Brain microvascular endothelial cell (primary cell): ENCODE results near the gene GKAP1.
A peak's percentile ranks its signal among the peaks of the same experiment; 100 is the strongest.
"Not testable (repeated sequence)": the region's sequence is repeated elsewhere in the genome, so short reads cannot be mapped to it uniquely, and the experiment has no call there.

ENCODE experiments used
- DNase-seq: peaks from one replicate; pipeline ENCODE4 v3.0.0-alpha.2; 2020
- H3K27ac ChIP-seq: fragments of 250-450 bp; sonication (Bioruptor Pico); 2 replicates; pipeline ENCODE4 v1.5.1; 2020; ENCODE audit warnings: mild to moderate bottlenecking, moderate library complexity
- H3K27me3 ChIP-seq: fragments of 250-450 bp; sonication (Bioruptor Pico); replicated peaks from 2 replicates; pipeline ENCODE4 v1.5.1; 2020; ENCODE audit warnings: mild to moderate bottlenecking
- H3K36me3 ChIP-seq: fragments of 250-450 bp; sonication (Bioruptor Pico); replicated peaks from 2 replicates; pipeline ENCODE4 v1.5.1; 2020; ENCODE audit warnings: mild to moderate bottlenecking
- H3K4me3 ChIP-seq: 2 replicates; pipeline ENCODE4 v1.5.1; 2011; ENCODE audit warnings: low read depth, mild to moderate bottlenecking, control low read depth, low read length, moderate library complexity
- in situ Hi-C: cut with HindIII; loops from 2 replicates; pipeline ENCODE4 v1.10.0; 2017; ENCODE audit warnings: low sequenced_read_pairs, low pct_ligation_motif_present
- TF ChIP-seq, protein P1 (sequence below): IDR thresholded peaks from 2 replicates; pipeline ENCODE4 v1.5.1; 2011; ENCODE audit warnings: low read depth, mild to moderate bottlenecking, moderate library complexity, low read length, control low read depth, inconsistent platforms; ENCODE audit errors: missing control alignments

The GKAP1 gene

DNA sequence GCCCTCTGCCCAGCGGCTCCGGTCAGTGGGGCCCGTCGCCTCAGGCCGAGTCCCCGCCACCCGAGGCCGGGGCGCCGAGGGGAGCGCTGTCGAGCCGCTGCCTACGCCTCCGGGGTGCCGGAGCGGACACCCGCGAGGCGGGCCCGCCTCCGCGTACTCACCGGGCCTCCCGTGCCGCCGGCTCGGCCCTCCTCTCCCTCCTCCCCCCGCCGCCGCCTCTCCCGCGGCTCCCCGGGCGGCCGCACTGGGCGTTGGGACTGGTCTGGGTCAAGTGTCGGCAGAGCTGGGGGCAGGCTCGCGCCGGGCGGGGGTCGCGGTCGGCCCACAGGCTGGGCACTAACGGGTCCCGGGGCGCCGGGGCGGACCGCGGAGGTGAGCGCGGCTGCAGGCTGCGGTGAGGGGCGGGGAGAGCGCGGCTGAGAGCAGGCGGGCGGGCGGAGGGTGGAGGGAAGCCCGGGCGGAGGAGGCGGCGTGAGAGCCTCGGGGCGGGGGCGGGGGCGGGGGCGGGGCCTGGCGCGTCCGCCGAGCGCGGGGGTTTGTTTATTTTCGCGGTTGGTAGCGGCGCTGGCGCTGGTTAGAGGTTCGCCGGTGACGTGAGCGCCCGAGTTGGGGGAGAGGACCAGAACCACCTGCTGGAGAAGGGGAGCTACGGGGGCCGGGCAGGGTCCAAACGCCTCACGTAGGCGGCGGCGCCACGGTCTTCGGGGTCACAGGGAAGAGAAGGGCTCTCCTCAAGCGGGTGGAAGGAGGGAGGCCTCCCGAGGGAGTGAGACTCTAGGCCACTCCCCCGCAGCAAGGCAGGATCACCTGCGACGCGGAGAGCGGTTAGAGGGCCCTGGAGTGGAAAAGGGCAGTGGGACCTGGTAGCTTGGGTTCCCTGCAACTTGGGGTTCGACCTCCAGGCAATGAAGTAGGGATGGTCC is at the start of gene GKAP1:
Gene GKAP1, minus strand, starts transcription at position 414 of the 923 bp plus-strand sequence. CDS start 11,252 bp downstream, outside the sequence.
- peak within 1 kb of the TSS; percentile 48 for H3K4me3 ChIP-seq
- in situ Hi-C loops, H3K36me3 ChIP-seq, H3K27me3 ChIP-seq, H3K27ac ChIP-seq: not testable (repeated sequence)
- peak; percentile 19 for DNase-seq
- TF ChIP-seq, protein P1, sequence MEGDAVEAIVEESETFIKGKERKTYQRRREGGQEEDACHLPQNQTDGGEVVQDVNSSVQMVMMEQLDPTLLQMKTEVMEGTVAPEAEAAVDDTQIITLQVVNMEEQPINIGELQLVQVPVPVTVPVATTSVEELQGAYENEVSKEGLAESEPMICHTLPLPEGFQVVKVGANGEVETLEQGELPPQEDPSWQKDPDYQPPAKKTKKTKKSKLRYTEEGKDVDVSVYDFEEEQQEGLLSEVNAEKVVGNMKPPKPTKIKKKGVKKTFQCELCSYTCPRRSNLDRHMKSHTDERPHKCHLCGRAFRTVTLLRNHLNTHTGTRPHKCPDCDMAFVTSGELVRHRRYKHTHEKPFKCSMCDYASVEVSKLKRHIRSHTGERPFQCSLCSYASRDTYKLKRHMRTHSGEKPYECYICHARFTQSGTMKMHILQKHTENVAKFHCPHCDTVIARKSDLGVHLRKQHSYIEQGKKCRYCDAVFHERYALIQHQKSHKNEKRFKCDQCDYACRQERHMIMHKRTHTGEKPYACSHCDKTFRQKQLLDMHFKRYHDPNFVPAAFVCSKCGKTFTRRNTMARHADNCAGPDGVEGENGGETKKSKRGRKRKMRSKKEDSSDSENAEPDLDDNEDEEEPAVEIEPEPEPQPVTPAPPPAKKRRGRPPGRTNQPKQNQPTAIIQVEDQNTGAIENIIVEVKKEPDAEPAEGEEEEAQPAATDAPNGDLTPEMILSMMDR = peak; percentile 16

DNA sequence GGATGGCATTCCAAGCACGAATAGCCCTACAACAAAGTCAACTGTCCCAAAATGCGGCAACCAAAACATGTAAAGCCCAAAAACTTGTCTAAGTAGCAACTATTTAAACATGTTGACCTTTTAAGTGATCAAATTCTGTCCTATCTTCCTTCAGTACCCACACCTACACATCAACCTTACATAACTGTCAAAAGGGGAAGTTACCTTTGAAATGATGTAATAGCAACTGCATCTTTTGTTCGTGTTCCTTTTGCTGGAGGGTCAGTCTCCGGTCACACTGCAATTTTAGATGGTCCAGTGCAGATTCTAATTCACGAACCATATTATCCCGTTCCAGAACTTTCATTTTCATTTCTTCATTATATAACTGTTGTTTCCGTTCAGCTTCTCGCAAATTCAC is 32.3 kb upstream of the GKAP1 start:
- H3K27ac ChIP-seq, H3K4me3 ChIP-seq, in situ Hi-C loops, H3K36me3 ChIP-seq, DNase-seq, H3K27me3 ChIP-seq: not testable (repeated sequence)

DNA sequence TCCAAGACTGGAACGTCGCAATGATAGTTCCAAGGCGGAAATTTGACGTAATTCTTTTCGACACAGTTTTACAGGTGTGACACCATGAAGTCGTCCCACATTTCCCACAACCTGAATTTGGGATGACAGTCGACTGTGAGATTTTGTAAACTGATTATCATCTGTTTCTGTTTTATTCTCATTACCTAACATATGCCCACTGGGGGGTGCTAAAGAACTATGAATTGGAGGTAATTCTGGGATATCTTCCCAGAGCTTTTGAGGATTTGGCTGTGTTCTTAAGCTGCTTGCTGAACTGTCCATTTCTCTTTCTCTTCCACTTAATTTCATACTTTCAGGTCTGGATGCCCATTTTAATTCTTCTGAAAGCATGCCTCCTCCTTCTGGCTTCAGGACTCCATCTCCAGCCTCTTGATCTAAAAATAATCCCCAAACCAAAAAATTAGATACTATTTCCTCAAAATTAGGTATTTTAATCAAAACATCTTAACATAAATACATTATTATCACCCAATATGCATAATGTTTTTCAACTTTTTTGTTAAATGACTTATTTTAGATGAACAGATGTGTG is 19.6 kb upstream of the GKAP1 start:
- H3K27ac ChIP-seq = not testable (repeated sequence)

DNA sequence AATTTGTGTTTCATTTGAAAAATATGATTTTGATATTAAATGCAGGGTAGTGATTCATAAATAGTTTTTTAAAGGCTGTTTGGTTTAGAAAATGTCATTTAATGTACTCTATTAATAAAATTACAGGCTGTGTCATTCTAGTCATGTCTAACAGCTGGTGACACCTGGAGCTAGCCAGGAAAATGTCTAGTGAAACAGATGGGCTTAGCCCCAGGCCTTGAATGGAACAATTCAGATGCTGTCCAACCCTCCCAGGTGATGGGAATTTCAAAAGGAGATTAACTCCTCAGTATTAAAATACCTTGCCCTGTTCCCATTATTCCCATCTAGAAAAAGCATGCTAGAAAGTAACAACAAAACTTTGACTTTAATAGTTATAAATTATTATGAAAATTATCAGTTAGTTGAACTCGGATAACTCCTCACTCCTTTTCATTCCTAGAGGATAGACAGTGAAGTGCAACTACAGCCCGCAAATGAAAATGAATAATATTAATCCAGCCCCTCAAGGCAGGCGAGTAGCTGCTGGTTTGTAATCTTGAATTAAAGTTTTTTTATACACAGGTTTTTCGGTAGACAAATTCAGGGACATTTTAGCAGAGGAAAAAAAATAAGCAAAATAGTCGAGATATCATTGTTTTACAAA is 13.0 kb upstream of the GKAP1 start:
- H3K36me3 ChIP-seq, H3K4me3 ChIP-seq, DNase-seq, in situ Hi-C loops, H3K27me3 ChIP-seq, H3K27ac ChIP-seq: not testable (repeated sequence)

More for the DNA sequence above, 19.6 kb upstream of the GKAP1 start:
- DNase-seq, H3K36me3 ChIP-seq, in situ Hi-C loops, H3K27me3 ChIP-seq, H3K4me3 ChIP-seq: not testable (repeated sequence)

DNA sequence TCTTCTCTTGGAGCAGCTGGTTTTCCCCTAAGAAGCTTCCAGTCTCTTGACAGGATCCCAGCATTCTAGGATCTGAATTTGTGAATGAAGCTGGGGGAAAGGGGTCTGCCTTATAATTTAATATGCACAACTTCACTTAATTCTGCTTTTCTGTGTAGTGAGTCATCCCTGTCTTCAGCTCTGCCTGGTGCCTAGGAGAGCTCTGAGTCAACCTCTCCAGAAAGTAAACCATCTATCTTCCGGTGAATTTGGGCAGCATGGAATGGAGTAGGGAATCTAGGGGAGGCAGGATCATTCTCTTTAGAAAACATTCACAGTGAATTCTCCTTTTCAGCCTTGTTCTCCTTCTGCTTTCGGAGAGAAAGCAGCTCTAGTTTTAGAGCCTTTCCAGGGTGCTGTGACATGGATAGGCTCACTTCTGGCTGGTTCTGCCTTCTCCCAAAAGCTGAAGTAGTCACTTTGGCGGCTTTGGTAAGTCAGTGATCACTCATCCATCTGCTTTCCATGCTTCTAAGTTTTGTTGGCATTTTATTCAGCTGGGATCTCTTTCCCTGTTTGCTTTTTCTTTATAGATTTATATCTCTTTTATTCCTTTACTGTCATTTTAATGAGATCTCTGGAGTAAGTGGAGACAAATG is 7.5 kb upstream of the GKAP1 start:
- H3K4me3 ChIP-seq, H3K27ac ChIP-seq, H3K36me3 ChIP-seq, DNase-seq, H3K27me3 ChIP-seq, in situ Hi-C loops: not testable (repeated sequence)

DNA sequence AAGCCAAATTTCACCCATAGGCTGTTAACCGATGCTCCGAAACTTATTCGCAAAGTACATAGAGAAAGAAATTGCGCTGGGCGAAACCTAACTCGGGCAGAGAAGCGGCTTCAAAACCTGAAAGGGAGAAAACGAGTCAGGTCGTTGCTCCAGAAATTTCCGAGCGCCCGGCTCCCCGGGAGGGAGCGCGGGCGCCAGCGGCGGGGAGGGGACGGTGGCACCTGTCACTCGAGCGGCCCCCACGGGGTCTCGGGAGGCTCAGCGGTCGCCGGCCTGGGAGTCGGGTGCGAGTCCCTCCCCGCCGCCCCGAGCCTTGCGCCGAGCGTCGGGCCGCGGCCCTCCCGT is 586 bp downstream of the GKAP1 start:
- H3K4me3 ChIP-seq = peak overlapping the region; percentile 48
- H3K27me3 ChIP-seq, H3K36me3 ChIP-seq, H3K27ac ChIP-seq, DNase-seq, in situ Hi-C loops: not testable (repeated sequence)

DNA sequence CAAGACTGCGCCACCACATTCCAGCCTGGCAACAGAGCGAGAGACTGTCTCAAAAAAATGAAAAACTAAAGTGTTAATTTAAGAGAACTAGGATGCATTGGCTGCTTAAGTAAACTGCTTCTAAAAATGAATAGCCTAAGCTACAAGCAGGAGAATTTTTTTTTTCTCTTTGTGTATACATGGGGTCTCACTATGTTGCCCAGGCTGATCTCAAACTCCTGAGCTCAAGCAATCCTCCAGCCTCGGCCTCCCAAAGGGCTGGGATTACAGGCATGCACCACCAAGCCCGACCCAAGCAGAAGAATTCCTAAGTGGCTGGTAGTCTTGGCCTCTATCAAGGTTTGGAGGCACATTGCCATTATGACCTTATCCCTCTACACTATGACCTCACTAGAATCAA is 2.4 kb downstream of the GKAP1 start:
- DNase-seq, H3K4me3 ChIP-seq, in situ Hi-C loops, H3K27ac ChIP-seq, H3K27me3 ChIP-seq, H3K36me3 ChIP-seq: not testable (repeated sequence)

DNA sequence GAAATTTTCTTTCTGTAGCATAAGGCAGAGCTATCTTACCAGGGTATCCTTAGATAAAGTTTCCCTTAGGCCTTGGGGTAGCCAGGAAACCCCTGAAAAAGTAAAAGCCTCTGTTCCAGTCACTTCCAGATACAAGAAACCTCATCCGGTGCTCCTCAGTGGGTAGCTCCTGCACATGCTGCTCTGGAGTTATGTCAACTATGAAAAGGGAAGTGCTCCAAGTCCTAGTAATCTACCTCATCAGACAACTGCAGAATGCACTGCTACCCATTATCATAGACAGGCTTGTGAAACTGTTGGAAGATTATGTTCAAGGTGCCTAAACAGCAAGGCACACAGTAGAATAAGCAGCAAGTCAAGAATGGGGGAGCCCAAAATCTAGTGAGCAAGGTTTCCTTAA is 8.4 kb downstream of the GKAP1 start:
- H3K27me3 ChIP-seq, in situ Hi-C loops, H3K27ac ChIP-seq, H3K36me3 ChIP-seq, H3K4me3 ChIP-seq, DNase-seq: not testable (repeated sequence)

DNA sequence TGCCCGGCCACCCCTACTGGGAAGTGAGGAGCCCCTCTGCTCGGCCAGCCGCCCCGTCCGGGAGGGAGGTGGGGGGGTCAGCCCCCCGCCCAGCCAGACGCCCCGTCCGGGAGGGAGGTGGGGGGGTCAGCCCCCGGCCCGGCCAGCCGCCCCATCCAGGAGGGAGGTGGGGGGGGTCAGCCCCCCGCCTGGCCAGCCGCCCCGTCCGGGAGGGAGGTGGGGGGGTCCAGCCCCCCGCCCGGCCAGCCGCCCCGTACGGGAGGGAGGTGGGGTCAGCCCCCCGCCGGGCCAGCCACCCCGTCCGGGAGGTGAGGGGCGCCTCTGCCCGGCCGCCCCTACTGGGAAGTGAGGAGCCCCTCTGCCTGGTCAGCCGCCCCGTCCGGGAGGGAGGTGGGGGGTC is 13.1 kb downstream of the GKAP1 start:
- DNase-seq, in situ Hi-C loops, H3K27me3 ChIP-seq, H3K36me3 ChIP-seq, H3K27ac ChIP-seq, H3K4me3 ChIP-seq: not testable (repeated sequence)

DNA sequence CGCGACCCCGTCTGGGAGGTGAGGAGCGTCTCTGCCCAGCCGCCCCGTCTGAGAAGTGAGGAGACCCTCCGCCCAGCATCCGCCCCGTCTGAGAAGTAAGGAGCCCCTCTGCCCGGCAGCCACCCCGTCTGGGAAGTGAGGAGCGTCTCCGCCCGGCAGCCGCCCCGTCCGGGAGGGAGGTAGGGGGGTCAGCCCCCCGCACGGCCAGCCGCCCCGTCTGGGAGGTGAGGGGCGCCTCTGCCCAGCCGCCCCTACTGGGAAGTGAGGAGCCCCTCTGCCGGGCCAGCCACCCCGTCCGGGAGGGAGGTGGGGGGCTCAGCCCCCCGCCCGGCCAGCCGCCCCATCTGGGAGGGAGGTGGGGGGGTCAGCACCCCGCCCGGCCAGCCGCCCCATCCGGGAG is 13.6 kb downstream of the GKAP1 start:
- H3K27ac ChIP-seq, DNase-seq, in situ Hi-C loops, H3K36me3 ChIP-seq, H3K27me3 ChIP-seq, H3K4me3 ChIP-seq: not testable (repeated sequence)
